Liver (tissue), 9 donors: ENCODE results near the gene PPP1R18. TPM values are rescaled to one million over a fixed set of nuclear protein-coding genes. Genes with fewer than 3 reads are reported as not detected.
"Not testable (repeated sequence)": the region's sequence is repeated elsewhere in the genome, so short reads cannot be mapped to it uniquely, and the experiment has no call there.

Source experiments
- DNase-seq: peaks from one replicate; pipeline ENCODE4 v3.0.0-alpha.2; 2017; ENCODE audit warnings: low spot score
- H3K27ac ChIP-seq, 2 donors: one replicate each; pipeline ENCODE4 v1.7.0; 2013; ENCODE audit warnings: inconsistent platforms in 2 of 2, low read length in 2 of 2, control low read depth in 1 of 2, low read depth in 1 of 2, mild to moderate bottlenecking in 1 of 2
- H3K27me3 ChIP-seq, 4 donors: one replicate each; pipeline versions ENCODE4 v1.6.1 to v1.7.0; 2013; ENCODE audit warnings: low read length in 3 of 4, inconsistent platforms in 1 of 4, mild to moderate bottlenecking in 1 of 4, moderate library complexity in 1 of 4; ENCODE audit not compliant: control insufficient read depth in 4 of 4, insufficient read depth in 4 of 4
- H3K36me3 ChIP-seq, 4 donors: one replicate each; pipeline versions ENCODE4 v1.6.1 to v1.7.0; 2013; ENCODE audit warnings: low read length in 3 of 4, mild to moderate bottlenecking in 3 of 4, low read depth in 1 of 4, moderate library complexity in 1 of 4; ENCODE audit not compliant: control insufficient read depth in 4 of 4, insufficient read depth in 3 of 4
- H3K4me1 ChIP-seq, 4 donors: one replicate each; pipeline versions ENCODE4 v1.6.1 to v1.7.0; 2013; ENCODE audit warnings: low read length in 3 of 4, mild to moderate bottlenecking in 3 of 4, moderate library complexity in 1 of 4; ENCODE audit not compliant: control insufficient read depth in 4 of 4, insufficient read depth in 4 of 4
- H3K4me3 ChIP-seq, 3 donors: one replicate each; pipeline versions ENCODE4 v1.6.1 to v1.7.0; 2013; ENCODE audit warnings: low read length in 3 of 3, control low read depth in 1 of 3, low read depth in 1 of 3, mild to moderate bottlenecking in 1 of 3
- H3K9ac ChIP-seq, 2 donors: one replicate each; pipeline ENCODE4 v1.7.0; 2013; ENCODE audit warnings: low read length in 2 of 2, mild to moderate bottlenecking in 2 of 2, moderate library complexity in 2 of 2, control low read depth in 1 of 2, low read depth in 1 of 2
- H3K9me3 ChIP-seq, 4 donors: one replicate each; pipeline versions ENCODE4 v1.6.1 to v1.7.0; 2013; ENCODE audit warnings: low read length in 3 of 4; ENCODE audit not compliant: control insufficient read depth in 4 of 4
- CTCF ChIP-seq: fragments of 150-350 bp; IDR thresholded peaks from 2 replicates; pipeline ENCODE4 v1.5.1; 2017; ENCODE audit warnings: improper control_type of control experiment, low read depth, low read length; ENCODE audit not compliant: missing input control
- HNF4A ChIP-seq, 2 donors: conservative IDR thresholded peaks; 2 replicates each; pipeline ENCODE4 v1.6.1; 2016; ENCODE audit warnings: antibody characterized with exemption in 2 of 2, mild to moderate bottlenecking in 2 of 2
- RAD21 ChIP-seq, 2 donors: IDR thresholded peaks; 2 replicates each; pipeline ENCODE4 v1.6.1; 2016; ENCODE audit warnings: antibody characterized with exemption in 2 of 2, mild to moderate bottlenecking in 2 of 2
- RXRA ChIP-seq, 2 donors: IDR thresholded peaks; 2 replicates each; pipeline ENCODE4 v1.6.1; 2017 to 2018; ENCODE audit warnings: antibody characterized with exemption in 2 of 2, mild to moderate bottlenecking in 1 of 2
- SP1 ChIP-seq: IDR thresholded peaks from 2 replicates; pipeline ENCODE4 v1.6.1; 2018; ENCODE audit warnings: antibody characterized with exemption, mild to moderate bottlenecking
- TAF1 ChIP-seq: conservative IDR thresholded peaks from 2 replicates; pipeline ENCODE4 v1.6.1; 2016; ENCODE audit warnings: antibody characterized with exemption, mild to moderate bottlenecking
- YY1 ChIP-seq: IDR thresholded peaks from 2 replicates; pipeline ENCODE4 v1.6.1; 2016; ENCODE audit warnings: antibody characterized with exemption, mild to moderate bottlenecking
- ZBTB33 ChIP-seq: IDR thresholded peaks from 2 replicates; pipeline ENCODE4 v1.6.1; 2016; ENCODE audit warnings: antibody characterized with exemption
- WGBS: extraction: QIAGEN DNeasy Blood & Tissue Kit; methylation state at CpG from one replicate; pipeline ENCODE4 v1.1.7; 2013; 5-methylcytosine and 5-hydroxymethylcytosine counted together
- polyA plus RNA-seq, 2 donors: library from polyadenylated mRNA; stranded (reverse) in 1 of 2; unstranded in 1 of 2; fragments of 200-250 nt in 1 of 2; fragments of >200 nt in 1 of 2; fragmentation: Nextera tagmentation in 1 of 2; extraction: Ambion mirVana in 1 of 2; gene quantifications; one replicate each; pipeline versions ENCODE4 v1.2.1 to v1.2.3, GENCODE V29; 2013 to 2015
- total RNA-seq, 2 donors: library from RNA; depleted of rRNA; stranded (reverse); fragments of >200 nt; gene quantifications; one replicate each; pipeline ENCODE4 v1.2.3, GENCODE V29; 2014
- TF ChIP-seq, protein P1 (sequence below): IDR thresholded peaks from 2 replicates; pipeline ENCODE4 v1.6.1; 2016; ENCODE audit warnings: antibody characterized with exemption
- donor health status: healthy.
- donor health status: healthy.
- donor health status: healthy.
- donor health status: healthy.
- donor health status: healthy.

Gene PPP1R18
- total and polyA plus RNA-seq, 4 donors: 7.4 to 17.4 (median 11.5) TPM

DNA sequence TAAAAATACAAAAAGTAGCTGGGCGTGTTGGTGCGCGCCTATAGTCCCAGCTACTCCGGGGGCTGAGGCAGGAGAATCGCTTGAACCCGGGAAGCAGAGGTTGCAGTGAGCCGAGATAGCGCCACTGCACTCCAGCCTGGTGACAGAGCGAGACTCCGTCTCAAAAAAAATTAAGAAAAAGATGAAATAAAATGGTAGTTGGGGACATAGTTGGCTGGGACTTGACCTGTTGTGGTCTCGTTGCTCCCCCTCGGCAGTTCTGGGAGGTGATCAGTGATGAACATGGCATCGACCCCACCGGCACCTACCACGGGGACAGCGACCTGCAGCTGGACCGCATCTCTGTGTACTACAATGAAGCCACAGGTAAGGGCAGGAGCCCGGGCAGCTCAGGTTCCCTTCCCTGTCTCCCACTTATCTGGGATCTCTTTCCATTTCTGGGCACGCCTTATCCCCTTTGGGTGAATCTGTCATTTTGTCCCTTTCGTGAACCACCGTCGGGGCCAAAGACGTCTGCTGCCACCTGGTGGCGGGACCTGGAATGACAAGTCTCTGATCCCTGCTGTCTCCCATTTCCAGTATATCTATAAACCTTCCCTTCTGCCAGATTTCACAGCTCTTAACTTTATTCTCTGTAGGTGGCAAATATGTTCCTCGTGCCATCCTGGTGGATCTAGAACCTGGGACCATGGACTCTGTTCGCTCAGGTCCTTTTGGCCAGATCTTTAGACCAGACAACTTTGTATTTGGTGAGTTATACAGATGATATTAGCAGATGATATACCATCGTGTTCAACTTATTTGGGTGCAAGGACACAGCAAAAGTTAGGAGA, 36.1 kb upstream of the PPP1R18 start:
- Histone ChIP-seq H3K27ac (peak overlapping the region; percentile 83 to 90), H3K4me3 (peak overlapping the region; percentile 18 to 79 (median 32)), H3K27me3 (no peaks in the 10 kb centered on the region), H3K9ac (peak overlapping the region in 1 of 2 donors; percentile 33), H3K4me1 (peaks cover 0 to 38% (median 29%) of the 10 kb centered on the region in 4 donors), H3K36me3 (peaks cover 9 to 36% (median 29%) of the 10 kb centered on the region in 4 donors), H3K9me3 (no peaks in the 10 kb centered on the region)
- TF ChIP-seq HNF4A (conservative IDR thresholded peaks at IDR 0.05): peak in 1 of 2 donors; percentile 25
- peak; percentile 96 to 98 for TF ChIP-seq RAD21 (IDR thresholded peaks at IDR 0.05)
- peak; percentile 20 for TF ChIP-seq SP1
- no peak for TF ChIP-seq TAF1
- peak in 1 of 2 donors; percentile 58 for TF ChIP-seq RXRA (IDR thresholded peaks at IDR 0.05)
- TF ChIP-seq, protein P1, sequence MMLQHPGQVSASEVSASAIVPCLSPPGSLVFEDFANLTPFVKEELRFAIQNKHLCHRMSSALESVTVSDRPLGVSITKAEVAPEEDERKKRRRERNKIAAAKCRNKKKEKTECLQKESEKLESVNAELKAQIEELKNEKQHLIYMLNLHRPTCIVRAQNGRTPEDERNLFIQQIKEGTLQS: peak; percentile 27
- peak; percentile 98 for TF ChIP-seq CTCF
- TF ChIP-seq YY1: peak; percentile 46
- no peak for TF ChIP-seq ZBTB33
- peak; percentile 91 for DNase-seq
- 12% methylated on average over 27 of the region's 27 CpGs for WGBS

GRCh38 chr6:30722025-30722279, 35.5 kb upstream of the PPP1R18 start:
- Histone ChIP-seq H3K4me1 (peaks cover 0 to 38% (median 29%) of the 10 kb centered on the region in 4 donors), H3K36me3 (peaks cover 8 to 34% (median 28%) of the 10 kb centered on the region in 4 donors)
- not testable (repeated sequence) for DNase-seq

DNA sequence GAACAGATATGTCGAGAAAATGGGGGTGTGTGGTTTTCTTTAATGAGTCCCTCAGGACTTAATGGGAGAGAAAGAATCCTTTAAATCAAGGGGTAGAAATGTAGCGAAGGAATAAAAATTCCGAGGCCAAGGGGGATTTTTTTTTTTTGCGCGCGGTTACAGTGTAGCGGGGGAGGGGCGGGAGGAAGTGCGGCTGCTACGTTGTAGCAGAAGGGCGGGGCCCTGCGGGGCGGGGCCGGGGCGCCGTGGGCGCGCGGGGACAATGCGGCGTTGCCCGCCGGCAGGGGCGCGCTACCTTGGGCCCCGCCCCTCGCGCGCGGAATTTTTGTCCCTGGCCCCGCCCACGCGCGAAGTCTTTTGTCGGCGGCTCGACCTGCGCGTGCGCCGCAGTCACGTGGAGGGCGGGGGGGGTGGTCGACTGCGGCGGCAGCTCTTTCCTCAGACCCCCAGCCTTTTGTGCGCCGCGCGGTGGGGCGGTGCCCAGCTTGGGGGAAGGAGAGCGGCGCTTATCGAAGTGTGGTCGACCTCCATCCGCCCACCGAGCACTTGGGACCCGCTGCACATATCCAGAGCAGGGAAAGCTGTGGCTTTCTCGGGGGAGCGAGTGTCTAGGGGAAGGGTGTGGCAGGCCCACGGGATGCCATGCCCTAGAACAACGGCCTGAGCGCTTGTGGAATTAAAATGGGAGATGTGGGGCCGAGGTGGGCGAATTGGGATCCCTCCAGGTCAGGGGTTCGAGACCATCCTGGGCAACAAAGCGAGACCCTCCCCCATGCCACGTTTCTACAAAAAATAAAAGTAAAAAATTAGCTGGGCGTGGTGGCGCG, 35.0 kb upstream of the PPP1R18 start:
- H3K4me1 ChIP-seq: peaks cover 1 to 40% (median 32%) of the 10 kb centered on the region in 4 donors
- WGBS: 3% methylated on average over 71 of the region's 71 CpGs
- peaks cover 8 to 32% (median 26%) of the 10 kb centered on the region in 4 donors for H3K36me3 ChIP-seq
- TF ChIP-seq HNF4A (conservative IDR thresholded peaks at IDR 0.05): no peak
- TF ChIP-seq CTCF: peak; percentile 50
- H3K27me3 ChIP-seq: no peaks in the 10 kb centered on the region
- peak overlapping the region; percentile 90 to 96 for H3K27ac ChIP-seq
- peak overlapping the region; percentile 95 to 99 for H3K9ac ChIP-seq
- peak overlapping the region; percentile 79 to 94 (median 93) for H3K4me3 ChIP-seq
- peak; percentile 88 for DNase-seq
- no peaks in the 10 kb centered on the region for H3K9me3 ChIP-seq

More at GRCh38 chr6:30722025-30722279, 35.5 kb upstream of the PPP1R18 start:
- 21% methylated on average over 10 of the region's 10 CpGs for WGBS
- not testable (repeated sequence) for H3K27me3 ChIP-seq, H3K9me3 ChIP-seq
- Histone ChIP-seq H3K27ac (peak overlapping the region; percentile 83 to 90), H3K9ac (peak overlapping the region; percentile 16 to 17), H3K4me3 (peak overlapping the region; percentile 59 to 79 (median 64))
